H1 (cell line): ENCODE results near the gene CDK5RAP2. TPM values are rescaled to one million over a fixed set of nuclear protein-coding genes. Genes with fewer than 3 reads are reported as not detected.

Experiments used
- ASH2L ChIP-seq: fragments of 200-600, 300-600 bp; sonication (generic); IDR thresholded peaks from one replicate; pipeline ENCODE4 v1.7.1; 2017; ENCODE audit warnings: low read length
- BRCA1 ChIP-seq: IDR thresholded peaks from 2 replicates; pipeline ENCODE4 v1.6.1; 2012; ENCODE audit warnings: low read depth, low read length, improper control_type of control experiment
- EGR1 ChIP-seq: IDR thresholded peaks from 2 replicates; pipeline ENCODE4 v1.6.1; 2011; ENCODE audit warnings: low read depth, low read length, borderline replicate concordance
- GABPA ChIP-seq: IDR thresholded peaks from 2 replicates; pipeline ENCODE4 v1.6.1; 2011; ENCODE audit warnings: mild to moderate bottlenecking, low read length, moderate library complexity, borderline replicate concordance; ENCODE audit not compliant: insufficient read depth
- RFX5 ChIP-seq: IDR thresholded peaks from 2 replicates; pipeline ENCODE4 v1.6.1; 2011; ENCODE audit warnings: low read depth, low read length, improper control_type of control experiment, borderline replicate concordance
- RNF2 ChIP-seq: fragments of 200-900, 300-1000 bp; sonication (generic); IDR thresholded peaks from 2 replicates; pipeline ENCODE4 v1.7.1; 2016; ENCODE audit warnings: borderline replicate concordance, low read depth, mild to moderate bottlenecking, antibody characterized with exemption, low read length; ENCODE audit not compliant: poor library complexity, severe bottlenecking; ENCODE audit errors: missing control alignments
- SIX5 ChIP-seq: IDR thresholded peaks from 2 replicates; pipeline ENCODE4 v1.6.1; 2011; ENCODE audit warnings: mild to moderate bottlenecking, low read depth, low read length
- polyA plus RNA-seq, 7 experiments: library from polyadenylated mRNA; depleted of rRNA in 3 of 7; stranded (reverse) in 5 of 7; unstranded in 2 of 7; fragments of >200 nt in 5 of 7; fragments of 200-250 nt in 2 of 7; gene quantifications; 1 replicate in 5 of 7; 2 replicates in 1 of 7; 4 replicates in 1 of 7; pipeline versions ENCODE4 v1.2.1 to v1.2.3, GENCODE V29; 2011 to 2013; ENCODE audit warnings: missing spikeins in 2 of 7, mixed read lengths in 2 of 7
- total RNA-seq: library from RNA; stranded (reverse); fragmentation: NEBNext Ultra II Directional; extraction: Animal tissue kit (Norgen Biotek cat#: 25700); gene quantifications from 2 replicates; pipeline ENCODE4 v1.2.1, GENCODE V29; 2021
- TF ChIP-seq, protein P1 (sequence below), 3 experiments: IDR thresholded peaks; 1 replicate in 2 of 3; 2 replicates in 1 of 3; pipeline versions ENCODE4 v1.5.1 to v1.6.1; 2011; ENCODE audit warnings: low read length in 3 of 3, mild to moderate bottlenecking in 3 of 3, inconsistent platforms in 2 of 3, low read depth in 1 of 3, moderate library complexity in 1 of 3; ENCODE audit not compliant: insufficient read depth in 1 of 3; ENCODE audit errors: control extremely low read depth in 1 of 3

Gene CDK5RAP2
- total and polyA plus RNA-seq, 2 of the 8 experiments (the other 6 are each of a cell fraction or from before 2014, with no cell fraction given) = 19.8 to 49.4 TPM

DNA sequence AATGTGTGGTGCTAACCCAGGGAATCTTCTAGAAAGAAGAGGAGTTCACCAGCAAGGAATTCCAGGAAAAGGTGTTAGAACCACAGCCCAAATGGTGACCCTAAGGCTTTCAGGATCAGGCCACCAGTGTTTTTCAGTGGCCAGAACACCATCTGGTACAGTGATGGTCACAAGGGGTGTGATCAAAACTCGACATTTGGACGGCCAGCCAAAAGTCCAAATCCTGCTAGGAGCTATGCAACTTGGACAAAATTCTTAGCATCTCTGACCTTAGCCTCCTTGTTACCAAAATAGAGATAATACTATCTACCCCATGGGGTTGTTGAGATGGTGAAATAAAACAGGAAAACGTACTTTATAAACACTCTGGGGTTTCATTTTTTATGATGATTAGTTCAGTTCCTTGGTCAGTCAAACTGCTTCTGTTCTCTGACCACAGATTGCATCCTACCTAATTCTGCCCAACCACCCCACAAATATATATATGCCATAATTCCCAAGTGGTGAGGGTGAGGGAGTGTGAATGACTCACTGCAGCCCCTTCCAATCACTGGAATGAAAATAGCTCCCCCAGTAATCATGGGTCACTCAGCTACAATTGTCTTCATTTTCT lies 210.3 kb downstream of the CDK5RAP2 start (continued):
- TF ChIP-seq GABPA (no peak), ASH2L (no peak), EGR1 (no peak), BRCA1 (no peak), RNF2 (no peak), SIX5 (no peak), RFX5 (no peak)
- TF ChIP-seq, protein P1, sequence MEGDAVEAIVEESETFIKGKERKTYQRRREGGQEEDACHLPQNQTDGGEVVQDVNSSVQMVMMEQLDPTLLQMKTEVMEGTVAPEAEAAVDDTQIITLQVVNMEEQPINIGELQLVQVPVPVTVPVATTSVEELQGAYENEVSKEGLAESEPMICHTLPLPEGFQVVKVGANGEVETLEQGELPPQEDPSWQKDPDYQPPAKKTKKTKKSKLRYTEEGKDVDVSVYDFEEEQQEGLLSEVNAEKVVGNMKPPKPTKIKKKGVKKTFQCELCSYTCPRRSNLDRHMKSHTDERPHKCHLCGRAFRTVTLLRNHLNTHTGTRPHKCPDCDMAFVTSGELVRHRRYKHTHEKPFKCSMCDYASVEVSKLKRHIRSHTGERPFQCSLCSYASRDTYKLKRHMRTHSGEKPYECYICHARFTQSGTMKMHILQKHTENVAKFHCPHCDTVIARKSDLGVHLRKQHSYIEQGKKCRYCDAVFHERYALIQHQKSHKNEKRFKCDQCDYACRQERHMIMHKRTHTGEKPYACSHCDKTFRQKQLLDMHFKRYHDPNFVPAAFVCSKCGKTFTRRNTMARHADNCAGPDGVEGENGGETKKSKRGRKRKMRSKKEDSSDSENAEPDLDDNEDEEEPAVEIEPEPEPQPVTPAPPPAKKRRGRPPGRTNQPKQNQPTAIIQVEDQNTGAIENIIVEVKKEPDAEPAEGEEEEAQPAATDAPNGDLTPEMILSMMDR (IDR thresholded peaks at IDR 0.05; ENCODE audit: control extremely low read depth in 1 of 3, insufficient read depth in 1 of 3, low read depth in 1 of 3, low read length in 3 of 3) = no peak
